ENCODE data around the gene DGKZ.
"Not testable (repeated sequence)": the region's sequence is repeated elsewhere in the genome, so short reads cannot be mapped to it uniquely, and the experiment has no call there.

DGKZ gene

GRCh38 chr11:46366661-46367161, 19.4 kb downstream of the DGKZ start:
- DNase-seq (ENCODE audit: low read depth): no peak

GRCh38 chr11:46367244-46367915, 20.1 kb downstream of the DGKZ start:
- no peak for DNase-seq (ENCODE audit: low read depth)

GRCh38 chr11:46367916-46368267, 20.6 kb downstream of the DGKZ start:
- no peak for DNase-seq (ENCODE audit: low read depth)

GRCh38 chr11:46369458-46370152, 22.3 kb downstream of the DGKZ start:
- DNase-seq (ENCODE audit: low read depth): peak; percentile 54

- no peak for DNase-seq (ENCODE audit: low read depth)
Measured at GRCh38 chr11:46370253-46370652, 23.0 kb downstream of the DGKZ start.

- not testable (repeated sequence) for DNase-seq (ENCODE audit: low read depth)
Measured at GRCh38 chr11:46371262-46371661, 24.0 kb downstream of the DGKZ start.

- DNase-seq (ENCODE audit: low read depth): no peak
Measured at GRCh38 chr11:46372086-46372485, 24.8 kb downstream of the DGKZ start.

GRCh38 chr11:46372501-46372900, 25.2 kb downstream of the DGKZ start:
- not testable (repeated sequence) for DNase-seq (ENCODE audit: low read depth)

GRCh38 chr11:46373787-46374740, 26.8 kb downstream of the DGKZ start:
- no peak for DNase-seq (ENCODE audit: low read depth)

- DNase-seq (ENCODE audit: low read depth): no peak
Measured at GRCh38 chr11:46374815-46375214, 27.6 kb downstream of the DGKZ start.

GRCh38 chr11:46375392-46376101, 28.3 kb downstream of the DGKZ start:
- no peak for DNase-seq (ENCODE audit: low read depth)

GRCh38 chr11:46376258-46377050, 29.2 kb downstream of the DGKZ start:
- DNase-seq (ENCODE audit: low read depth): no peak

- no peak for DNase-seq (ENCODE audit: low read depth)
Measured at GRCh38 chr11:46377290-46377689, 30.0 kb downstream of the DGKZ start.

GRCh38 chr11:46377831-46378230, 30.6 kb downstream of the DGKZ start:
- no peak for DNase-seq (ENCODE audit: low read depth)

- no peak for DNase-seq (ENCODE audit: low read depth)
Measured at GRCh38 chr11:46378296-46378695, 31.0 kb downstream of the DGKZ start.

- no peak for DNase-seq (ENCODE audit: low read depth)
Measured at GRCh38 chr11:46378811-46379481, 31.7 kb downstream of the DGKZ start.

- not testable (repeated sequence) for DNase-seq (ENCODE audit: low read depth)
Measured at GRCh38 chr11:46379482-46380293, 32.4 kb downstream of the DGKZ start.

- no peak for DNase-seq (ENCODE audit: low read depth)
Measured at GRCh38 chr11:46380340-46381047, 33.2 kb downstream of the DGKZ start.
